H1 (cell line): ENCODE measurements around the gene ULK2. TPM values are rescaled to one million over a fixed set of nuclear protein-coding genes. Genes with fewer than 3 reads are reported as not detected.

Experiments
- CTCF ChIA-PET: fragments of 300-600 bp; sonication (Branson Sonifier 250); formaldehyde crosslinking; loops from one replicate; lab custom pipeline; 2021; ENCODE audit not compliant: partially characterized antibody; lab: Charles Lee
- POLR2A ChIA-PET: fragments of 300-600 bp; sonication (Branson Sonifier 250); formaldehyde crosslinking; loops from one replicate; lab custom pipeline; 2021; ENCODE audit warnings: inconsistent platforms; ENCODE audit not compliant: partially characterized antibody; lab: Charles Lee
- DNase-seq, 2 experiments: peaks; one replicate each; pipeline versions ENCODE4 v3.0.0 to v3.0.0-alpha.2; 2010 to 2022; ENCODE audit warnings: low spot score in 2 of 2, low read depth in 1 of 2, mixed read lengths in 1 of 2
- FAIRE-seq: peaks from 2 replicates; lab custom pipeline; 2011; peaks lifted over from hg19 to GRCh38; lab: Jason Lieb, UNC
- H2AFZ ChIP-seq: 2 replicates; pipeline ENCODE4 v1.8.1; 2012; ENCODE audit warnings: low read length, inconsistent platforms
- H2AK5ac ChIP-seq: 2 replicates; pipeline ENCODE4 v1.6.1; 2013; ENCODE audit warnings: low read depth, low read length
- H2BK120ac ChIP-seq: replicated peaks from 2 replicates; pipeline ENCODE3; 2013; ENCODE audit warnings: low read depth, low read length, inconsistent platforms
- H2BK12ac ChIP-seq: 2 replicates; pipeline ENCODE4 v1.6.1; 2013; ENCODE audit warnings: low read depth, low read length
- H2BK15ac ChIP-seq: 2 replicates; pipeline ENCODE4 v1.6.1; 2013; ENCODE audit warnings: low read length
- H2BK20ac ChIP-seq: 2 replicates; pipeline ENCODE4 v1.6.1; 2013; ENCODE audit warnings: low read length
- H2BK5ac ChIP-seq: 2 replicates; pipeline ENCODE4 v1.6.1; 2013; ENCODE audit warnings: low read depth, low read length
- H3K14ac ChIP-seq: 2 replicates; pipeline ENCODE4 v1.6.1; 2013; ENCODE audit warnings: inconsistent platforms; ENCODE audit not compliant: insufficient read length
- H3K18ac ChIP-seq: 2 replicates; pipeline ENCODE4 v1.6.1; 2013; ENCODE audit warnings: low read length; ENCODE audit errors: extremely low read depth
- H3K23ac ChIP-seq: 2 replicates; pipeline ENCODE4 v1.6.1; 2013; ENCODE audit warnings: inconsistent platforms; ENCODE audit not compliant: insufficient read length
- H3K23me2 ChIP-seq: 2 replicates; pipeline ENCODE4 v1.6.1; 2013; ENCODE audit warnings: low read depth, low read length
- H3K27ac ChIP-seq: 2 replicates; pipeline ENCODE4 v1.6.1; 2011; ENCODE audit warnings: low read depth, low read length, inconsistent platforms
- H3K27me3 ChIP-seq, 4 experiments: replicated peaks in 1 of 4; 1 replicate in 1 of 4; 2 replicates in 3 of 4; pipeline versions ENCODE4 v1.6.1 to v1.8.1; 2011 to 2013; ENCODE audit warnings: low read length in 3 of 4, mild to moderate bottlenecking in 3 of 4, inconsistent platforms in 2 of 4, mixed read lengths in 2 of 4, moderate library complexity in 1 of 4; ENCODE audit not compliant: control insufficient read depth in 3 of 4, insufficient read depth in 3 of 4; ENCODE audit errors: extremely low read depth in 1 of 4
- H3K36me3 ChIP-seq, 4 experiments: 2 replicates each; pipeline versions ENCODE4 v1.6.1 to v1.8.1; 2011 to 2013; ENCODE audit warnings: mild to moderate bottlenecking in 4 of 4, low read length in 3 of 4, moderate library complexity in 2 of 4, control low read depth in 1 of 4, inconsistent platforms in 1 of 4; ENCODE audit not compliant: insufficient read depth in 4 of 4, control insufficient read depth in 2 of 4
- H3K4ac ChIP-seq: replicated peaks from 2 replicates; pipeline ENCODE3; 2013; ENCODE audit warnings: low read length, low read depth, mixed read lengths, inconsistent platforms; ENCODE audit not compliant: insufficient read length
- H3K4me1 ChIP-seq, 4 experiments: replicated peaks in 1 of 4; 1 replicate in 1 of 4; 2 replicates in 3 of 4; pipeline versions ENCODE4 v1.6.1 to v1.8.1; 2011 to 2013; ENCODE audit warnings: low read length in 3 of 4, inconsistent platforms in 2 of 4, mixed read lengths in 1 of 4; ENCODE audit not compliant: insufficient read depth in 4 of 4, control insufficient read depth in 3 of 4
- H3K4me2 ChIP-seq, 2 experiments: 2 replicates each; pipeline versions ENCODE4 v1.6.1 to v1.8.1; 2011 to 2013; ENCODE audit warnings: low read depth in 2 of 2, low read length in 2 of 2, control low read depth in 1 of 2, inconsistent platforms in 1 of 2, mild to moderate bottlenecking in 1 of 2; ENCODE audit not compliant: insufficient read depth in 1 of 2
- H3K4me3 ChIP-seq, 4 experiments: fragments of 200-600, 300-600 bp in 1 of 4; sonication (generic), shearing (Covaris generic), sonication (Bioruptor Twin) in 1 of 4; 2 replicates each; pipeline versions ENCODE4 v1.5.1 to v1.8.1; 2011 to 2016; ENCODE audit warnings: low read length in 4 of 4, low read depth in 3 of 4, control low read depth in 2 of 4, inconsistent platforms in 2 of 4, mild to moderate bottlenecking in 2 of 4, mixed read lengths in 1 of 4, moderate library complexity in 1 of 4; ENCODE audit not compliant: insufficient read depth in 2 of 4; ENCODE audit errors: extremely low read depth in 1 of 4
- H3K56ac ChIP-seq: replicated peaks from 2 replicates; pipeline ENCODE3; 2013; ENCODE audit warnings: low read depth, mild to moderate bottlenecking, mixed read lengths, low read length, inconsistent platforms; ENCODE audit not compliant: insufficient read length
- H3K79me1 ChIP-seq: 2 replicates; pipeline ENCODE4 v1.6.1; 2013; ENCODE audit warnings: low read depth, low read length, control low read depth
- H3K79me2 ChIP-seq, 2 experiments: 2 replicates each; pipeline versions ENCODE4 v1.6.1 to v1.8.1; 2012 to 2013; ENCODE audit warnings: low read length in 2 of 2, mild to moderate bottlenecking in 2 of 2, inconsistent platforms in 1 of 2; ENCODE audit not compliant: insufficient read depth in 2 of 2, control insufficient read depth in 1 of 2
- H3K9ac ChIP-seq, 4 experiments: replicated peaks in 1 of 4; 1 replicate in 1 of 4; 2 replicates in 3 of 4; pipeline versions ENCODE4 v1.6.1 to v1.8.1; 2011 to 2013; ENCODE audit warnings: low read depth in 3 of 4, low read length in 3 of 4, control low read depth in 2 of 4, mild to moderate bottlenecking in 2 of 4, moderate library complexity in 2 of 4, inconsistent platforms in 1 of 4; ENCODE audit errors: extremely low read depth in 1 of 4
- H3K9me3 ChIP-seq, 2 experiments: 2 replicates each; pipeline versions ENCODE4 v1.6.1 to v1.8.1; 2012 to 2013; ENCODE audit warnings: mild to moderate bottlenecking in 2 of 2, moderate library complexity in 2 of 2, control low read depth in 1 of 2, inconsistent platforms in 1 of 2, low read depth in 1 of 2, low read length in 1 of 2, mixed read lengths in 1 of 2; ENCODE audit not compliant: insufficient read depth in 2 of 2
- H4K20me1 ChIP-seq, 2 experiments: replicated peaks in 1 of 2; 2 replicates each; pipeline versions ENCODE3 to v1.8.1; 2011 to 2013; ENCODE audit warnings: inconsistent platforms in 2 of 2, low read length in 2 of 2, mild to moderate bottlenecking in 1 of 2; ENCODE audit not compliant: insufficient read depth in 2 of 2, control insufficient read depth in 1 of 2
- H4K5ac ChIP-seq: 2 replicates; pipeline ENCODE4 v1.6.1; 2013; ENCODE audit warnings: low read length, low read depth, mixed read lengths, inconsistent platforms; ENCODE audit not compliant: insufficient read length
- H4K8ac ChIP-seq: 2 replicates; pipeline ENCODE4 v1.8.0; 2013; ENCODE audit warnings: mild to moderate bottlenecking, moderate library complexity, low read length, inconsistent platforms; ENCODE audit not compliant: insufficient read depth; ENCODE audit errors: extremely low read depth
- H4K91ac ChIP-seq: replicated peaks from 2 replicates; pipeline ENCODE3; 2013; ENCODE audit warnings: low read length, mixed read lengths, inconsistent platforms; ENCODE audit not compliant: insufficient read length
- CBX5 ChIP-seq: fragments of 300-800, 300-1000 bp; sonication (generic); IDR thresholded peaks from 2 replicates; pipeline ENCODE4 v1.7.1; 2016; ENCODE audit warnings: antibody characterized with exemption, low read length, low read depth
- E2F6 ChIP-seq: IDR thresholded peaks from 2 replicates; pipeline ENCODE4 v1.6.1; 2012; ENCODE audit warnings: inconsistent platforms
- HDAC6 ChIP-seq: IDR thresholded peaks from one replicate; pipeline ENCODE4 v1.7.1; 2012; ENCODE audit warnings: low read depth, mild to moderate bottlenecking, inconsistent platforms, low read length, moderate library complexity
- JUND ChIP-seq: IDR thresholded peaks from 2 replicates; pipeline ENCODE4 v1.6.1; 2011; ENCODE audit warnings: mild to moderate bottlenecking, improper control_type of control experiment, low read length
- KDM4A ChIP-seq: IDR thresholded peaks from one replicate; pipeline ENCODE4 v1.7.1; 2012; ENCODE audit warnings: low read depth, mild to moderate bottlenecking, moderate library complexity, low read length, inconsistent platforms; ENCODE audit not compliant: severe bottlenecking
- KDM5A ChIP-seq: fragments of 200-600 bp; IDR thresholded peaks from 2 replicates; pipeline ENCODE4 v1.7.1; 2012; ENCODE audit warnings: mild to moderate bottlenecking, low read length, inconsistent platforms, mixed read lengths
- MAFK ChIP-seq: IDR thresholded peaks from 2 replicates; pipeline ENCODE4 v1.6.1; 2012; ENCODE audit warnings: low read depth, mild to moderate bottlenecking, improper control_type of control experiment, low read length
- NRF1 ChIP-seq: IDR thresholded peaks from 2 replicates; pipeline ENCODE4 v1.6.1; 2011; ENCODE audit warnings: mild to moderate bottlenecking, low read depth, low read length, improper control_type of control experiment
- POLR2AphosphoS5 ChIP-seq: IDR thresholded peaks from 2 replicates; pipeline ENCODE4 v1.6.1; 2011; ENCODE audit warnings: low read depth, low read length
- RBBP5 ChIP-seq: IDR thresholded peaks from 2 replicates; pipeline ENCODE4 v1.7.1; 2012; ENCODE audit warnings: low read depth, mild to moderate bottlenecking, inconsistent platforms, low read length, moderate library complexity, borderline replicate concordance
- RFX5 ChIP-seq: IDR thresholded peaks from 2 replicates; pipeline ENCODE4 v1.6.1; 2011; ENCODE audit warnings: low read depth, low read length, improper control_type of control experiment, borderline replicate concordance
- RNF2 ChIP-seq: fragments of 200-900, 300-1000 bp; sonication (generic); IDR thresholded peaks from 2 replicates; pipeline ENCODE4 v1.7.1; 2016; ENCODE audit warnings: borderline replicate concordance, low read depth, mild to moderate bottlenecking, antibody characterized with exemption, low read length; ENCODE audit not compliant: poor library complexity, severe bottlenecking; ENCODE audit errors: missing control alignments
- TCF12 ChIP-seq: IDR thresholded peaks from 2 replicates; pipeline ENCODE4 v1.6.1; 2011; ENCODE audit warnings: low read depth, mild to moderate bottlenecking, low read length
- WGBS, 2 experiments: shearing (Covaris generic) in 1 of 2; methylation state at CpG; one replicate each; pipeline versions ENCODE4 v1.1.6 to v1.1.7; 2013 to 2015; ENCODE audit warnings: low lambda C conversion rate in 2 of 2, mixed read lengths in 2 of 2, inconsistent platforms in 1 of 2, low coverage in 1 of 2, missing lambda C conversion rate in 1 of 2; ENCODE audit not compliant: insufficient replicate concordance in 2 of 2, insufficient coverage in 1 of 2, insufficient read length in 1 of 2; ENCODE audit errors: extremely low coverage in 1 of 2, missing lambda C conversion rate in 1 of 2; 5-methylcytosine and 5-hydroxymethylcytosine counted together
- polyA plus RNA-seq, 7 experiments: library from polyadenylated mRNA; depleted of rRNA in 3 of 7; stranded (reverse) in 5 of 7; unstranded in 2 of 7; fragments of >200 nt in 5 of 7; fragments of 200-250 nt in 2 of 7; gene quantifications; 1 replicate in 5 of 7; 2 replicates in 1 of 7; 4 replicates in 1 of 7; pipeline versions ENCODE4 v1.2.1 to v1.2.3, GENCODE V29; 2011 to 2013; ENCODE audit warnings: missing spikeins in 2 of 7, mixed read lengths in 2 of 7
- total RNA-seq: library from RNA; stranded (reverse); fragmentation: NEBNext Ultra II Directional; extraction: Animal tissue kit (Norgen Biotek cat#: 25700); gene quantifications from 2 replicates; pipeline ENCODE4 v1.2.1, GENCODE V29; 2021

Gene ULK2
- total and polyA plus RNA-seq, 2 of the 8 experiments (the other 6 are each of a cell fraction or from before 2014, with no cell fraction given), result 5.3 to 9.8 TPM

- Histone ChIP-seq H3K79me2 (no peaks in the 10 kb centered on the region), H4K91ac (no peak overlapping the region), H3K36me3 (no peaks in the 10 kb centered on the region), H3K9me3 (no peaks in the 10 kb centered on the region), H3K79me1 (no peaks in the 10 kb centered on the region), H3K27me3 (peaks cover 0 to 1% (median 0%) of the 10 kb centered on the region in 4 experiments; a peak in 1 of 7 replicates), H3K4me3 (no peak overlapping the region), H4K8ac (no peak overlapping the region), H2BK15ac (no peak overlapping the region), H3K18ac (no peak overlapping the region), H3K4ac (no peak overlapping the region), H2BK5ac (no peak overlapping the region), H3K27ac (no peak overlapping the region), H2BK120ac (no peak overlapping the region), H2BK20ac (no peak overlapping the region), H2AFZ (no peak overlapping the region), H4K5ac (no peak overlapping the region), H3K4me1 (no peaks in the 10 kb centered on the region), H3K9ac (no peak overlapping the region), H3K4me2 (no peak overlapping the region), H3K14ac (no peak overlapping the region), H3K23me2 (no peaks in the 10 kb centered on the region; the same call in 1 of the 2 replicates), H2AK5ac (no peak overlapping the region), H3K23ac (no peak overlapping the region), H2BK12ac (no peak overlapping the region), H3K56ac (no peak overlapping the region), H4K20me1 (no peaks in the 10 kb centered on the region)
- no peak for DNase-seq
- no peak for FAIRE-seq
- ChIA-PET POLR2A (no interaction called here), CTCF (interaction anchor here (0.6 kb wide), 1 partner anchor 14 kb away, joined by 4 read pairs; no protein-coding TSS in a partner anchor)
- WGBS, 2 experiments, result 90% methylated on average over 8 of the region's 8 CpGs; no CpG with 5 or more reads in 1 of the 2 experiments
- TF ChIP-seq E2F6, result no peak
- TF ChIP-seq RFX5, result no peak
- TF ChIP-seq RBBP5, result no peak
- no peak for TF ChIP-seq KDM4A
- no peak for TF ChIP-seq KDM5A
- no peak for TF ChIP-seq NRF1
- no peak for TF ChIP-seq CBX5
- no peak for TF ChIP-seq RNF2
- no peak for TF ChIP-seq HDAC6
- TF ChIP-seq MAFK, result no peak
- TF ChIP-seq POLR2AphosphoS5, result no peak
- TF ChIP-seq JUND, result no peak
- TF ChIP-seq TCF12, result no peak
Measured at GRCh38 chr17:19883537-19884215, 15.9 kb upstream of the ULK2 start.
